Measurements from ENCODE around the gene GSTA5.
"Not testable (repeated sequence)": the region's sequence is repeated elsewhere in the genome, so short reads cannot be mapped to it uniquely, and the experiment has no call there.

- TF ChIP-seq CTCF (IDR thresholded peaks at IDR 0.05); ELK1 (IDR thresholded peaks at IDR 0.05; ENCODE audit: low read depth, low read length); POLR2A (IDR thresholded peaks at IDR 0.05; ENCODE audit: low read length); JUN (IDR thresholded peaks at IDR 0.05); REST (IDR thresholded peaks at IDR 0.05); EP300 (IDR thresholded peaks at IDR 0.05); TP53 (CRISPR knock-in tag; IDR thresholded peaks at IDR 0.05); CEBPB (IDR thresholded peaks at IDR 0.05); RAD21 (conservative IDR thresholded peaks at IDR 0.05 in 1 of 2, IDR thresholded peaks at IDR 0.05 in 1 of 2); MAZ (IDR thresholded peaks at IDR 0.05; ENCODE audit: borderline replicate concordance, low read depth, low read length); FOSL2 (IDR thresholded peaks at IDR 0.05); FOSL2 (CRISPR knock-in tag; IDR thresholded peaks at IDR 0.05); NFE2L2 (conservative IDR thresholded peaks at IDR 0.05; ENCODE audit: low read length); BHLHE40 (IDR thresholded peaks at IDR 0.05; ENCODE audit: low read depth, low read length): not testable (repeated sequence)
These were observed 58.4 kb downstream of the GSTA5 start for GRCh38 chr6:52782209-52782608.
